OCI-LY3 (cell line): ENCODE measurements around the gene ARPC5.

Source experiments
- H2AFZ ChIP-seq: fragments of 200-600, 300-600 bp; shearing (Covaris generic); 2 replicates; pipeline ENCODE4 v1.6.0; 2014; ENCODE audit warnings: antibody characterized with exemption, low read depth, low read length
- H3K27ac ChIP-seq: fragments of 200-600, 300-600 bp; sonication (generic); 2 replicates; pipeline ENCODE4 v1.5.1; 2014; ENCODE audit warnings: mild to moderate bottlenecking, low read length, moderate library complexity, mixed read lengths
- H3K27me3 ChIP-seq: fragments of 200-600, 300-600 bp; sonication (generic); 2 replicates; pipeline ENCODE4 v1.6.1; 2014; ENCODE audit warnings: low read depth, low read length, mixed read lengths
- H3K36me3 ChIP-seq: fragments of 200-600, 300-600 bp; sonication (generic); replicated peaks from 2 replicates; pipeline ENCODE3; 2014; ENCODE audit warnings: low read depth, low read length, mixed read lengths
- H3K4me1 ChIP-seq: fragments of 300-600, 200-600 bp; sonication (generic); 2 replicates; pipeline ENCODE4 v1.6.1; 2014; ENCODE audit warnings: low read length, mixed read lengths
- H3K4me2 ChIP-seq: fragments of 200-600, 300-600 bp; sonication (generic); 2 replicates; pipeline ENCODE4 v1.6.1; 2014; ENCODE audit warnings: low read length, mixed read lengths
- H3K4me3 ChIP-seq: fragments of 300-600, 200-600 bp; sonication (generic); 2 replicates; pipeline ENCODE4 v1.5.1; 2014; ENCODE audit warnings: antibody characterized with exemption, mild to moderate bottlenecking, low read length, moderate library complexity
- H3K79me2 ChIP-seq: fragments of 300-600, 200-600 bp; shearing (Covaris generic); 2 replicates; pipeline ENCODE4 v1.6.1; 2014; ENCODE audit warnings: mild to moderate bottlenecking, low read length, mixed read lengths
- H3K9ac ChIP-seq: fragments of 300-600, 200-600 bp; shearing (Covaris generic); 2 replicates; pipeline ENCODE4 v1.6.0; 2014; ENCODE audit warnings: mild to moderate bottlenecking, low read length, moderate library complexity
- H3K9me3 ChIP-seq: fragments of 200-600, 300-600 bp; shearing (Covaris generic); 2 replicates; pipeline ENCODE4 v1.6.1; 2014; ENCODE audit warnings: low read length, mixed read lengths; ENCODE audit not compliant: insufficient read depth
- H4K20me1 ChIP-seq: fragments of 200-600, 300-600 bp; sonication (generic); 2 replicates; pipeline ENCODE4 v1.6.1; 2016; ENCODE audit warnings: low read length, mixed read lengths; ENCODE audit not compliant: insufficient read depth
- CTCF ChIP-seq: fragments of 200-600, 300-600 bp; sonication (generic); IDR thresholded peaks from 2 replicates; pipeline ENCODE4 v1.5.1; 2014; ENCODE audit warnings: antibody characterized with exemption, low read length, low read depth
- EZH2phosphoT487 ChIP-seq: fragments of 200-600 bp; shearing (Covaris generic); IDR thresholded peaks from 2 replicates; pipeline ENCODE4 v1.6.1; 2018; ENCODE audit warnings: antibody characterized with exemption, mixed run types, low read depth

Gene ARPC5

GRCh38 chr1:183674339-183674738 is 38.8 kb upstream of the ARPC5 start:
- Histone ChIP-seq H3K79me2 (no peaks in the 10 kb centered on the region), H3K9ac (no peak overlapping the region), H3K4me2 (no peak overlapping the region), H3K27ac (no peak overlapping the region), H3K27me3 (no peaks in the 10 kb centered on the region), H3K4me1 (no peaks in the 10 kb centered on the region), H2AFZ (no peak overlapping the region), H3K36me3 (no peaks in the 10 kb centered on the region), H4K20me1 (no peaks in the 10 kb centered on the region), H3K4me3 (no peak overlapping the region), H3K9me3 (peaks cover 8% of the 10 kb centered on the region)
- TF ChIP-seq CTCF (no peak), EZH2phosphoT487 (no peak)

GRCh38 chr1:183673605-183674323 is 38.2 kb upstream of the ARPC5 start:
- peaks cover 8% of the 10 kb centered on the region for H3K9me3 ChIP-seq
- no peak overlapping the region for H3K4me3 ChIP-seq
- H3K9ac ChIP-seq = no peak overlapping the region
- H3K4me1 ChIP-seq = no peaks in the 10 kb centered on the region
- no peaks in the 10 kb centered on the region for H4K20me1 ChIP-seq
- TF ChIP-seq CTCF (no peak), EZH2phosphoT487 (no peak)
- H3K27me3 ChIP-seq = no peaks in the 10 kb centered on the region
- H3K36me3 ChIP-seq = no peaks in the 10 kb centered on the region
- H3K27ac ChIP-seq = no peak overlapping the region
- H3K4me2 ChIP-seq = no peak overlapping the region
- no peak overlapping the region for H2AFZ ChIP-seq
- H3K79me2 ChIP-seq = no peaks in the 10 kb centered on the region

DNA sequence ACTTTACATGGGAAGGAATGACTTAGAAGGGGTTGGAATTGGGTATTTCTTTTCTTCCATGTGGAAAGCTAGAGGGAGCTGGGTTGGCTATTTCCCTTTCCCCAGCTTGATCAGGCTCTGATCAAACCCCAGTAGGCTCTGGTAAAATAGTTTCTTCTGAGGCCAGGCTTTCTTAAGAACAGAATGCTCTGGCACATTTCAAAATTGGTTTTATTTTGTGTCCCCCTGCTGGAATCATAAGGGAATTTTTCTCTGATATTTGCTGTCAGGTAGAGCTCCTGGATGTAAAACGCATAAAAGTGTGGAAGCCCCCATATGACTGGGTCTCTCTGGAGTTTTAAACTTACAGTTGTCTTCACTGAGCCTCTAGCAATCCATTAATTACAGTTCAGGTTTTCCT is 34.6 kb upstream of the ARPC5 start:
- Histone ChIP-seq H3K4me3 (no peak overlapping the region), H3K27me3 (no peaks in the 10 kb centered on the region), H3K9me3 (peaks cover 8% of the 10 kb centered on the region), H3K27ac (no peak overlapping the region), H3K9ac (no peak overlapping the region), H4K20me1 (no peaks in the 10 kb centered on the region), H3K79me2 (no peaks in the 10 kb centered on the region), H2AFZ (no peak overlapping the region), H3K4me2 (no peak overlapping the region), H3K36me3 (no peaks in the 10 kb centered on the region), H3K4me1 (no peaks in the 10 kb centered on the region)
- TF ChIP-seq CTCF (no peak), EZH2phosphoT487 (no peak)

GRCh38 chr1:183656355-183656754 is 20.8 kb upstream of the ARPC5 start:
- Histone ChIP-seq H3K9me3 (no peaks in the 10 kb centered on the region), H3K9ac (no peak overlapping the region), H3K4me1 (peaks cover 9% of the 10 kb centered on the region; the same call in 1 of the 2 replicates), H3K27ac (no peak overlapping the region), H4K20me1 (no peaks in the 10 kb centered on the region), H3K4me3 (no peak overlapping the region), H3K36me3 (no peaks in the 10 kb centered on the region), H3K4me2 (no peak overlapping the region), H2AFZ (no peak overlapping the region), H3K27me3 (no peaks in the 10 kb centered on the region), H3K79me2 (no peaks in the 10 kb centered on the region)
- TF ChIP-seq EZH2phosphoT487 = no peak
- no peak for TF ChIP-seq CTCF
